Activated B cell treated with CpG ODN at 0.5 μM for 24 hours (primary cell): ENCODE results near the gene FAM83E. TPM values are rescaled to one million over a fixed set of nuclear protein-coding genes. Genes with fewer than 3 reads are reported as not detected.

Source experiments
- ATAC-seq: fragments of 200-7000 bp; cut with Tn5 transposase; one replicate; pipeline ENCODE4 v1.10.0; 2021; ENCODE audit warnings: low read depth, mild to moderate bottlenecking, moderate library complexity
- CTCF ChIA-PET: fragments of 350-600 bp; sonication (Branson Sonifier 250); formaldehyde crosslinking; loops from one replicate; lab custom pipeline; 2021; ENCODE audit warnings: antibody characterized with exemption; lab: Charles Lee
- POLR2A ChIA-PET: fragments of 350-600 bp; sonication (Branson Sonifier 250); formaldehyde crosslinking; loops from one replicate; lab custom pipeline; 2021; ENCODE audit warnings: antibody characterized with exemption; lab: Charles Lee
- DNase-seq: peaks from one replicate; pipeline ENCODE4 v3.0.0; 2022
- H3K27ac Mint-ChIP-seq: one replicate; pipeline ENCODE4 v1.8.0; 2020; ENCODE audit warnings: mixed read lengths
- H3K27me3 Mint-ChIP-seq: one replicate; pipeline ENCODE4 v1.8.0; 2021; ENCODE audit warnings: mixed read lengths
- H3K36me3 Mint-ChIP-seq: one replicate; pipeline ENCODE4 v1.8.0; 2021; ENCODE audit warnings: low read depth, mixed read lengths
- H3K4me1 Mint-ChIP-seq: one replicate; pipeline ENCODE4 v1.8.0; 2021; ENCODE audit warnings: mixed read lengths
- H3K4me3 Mint-ChIP-seq: one replicate; pipeline ENCODE4 v1.8.0; 2020; ENCODE audit warnings: mild to moderate bottlenecking, mixed read lengths
- H3K9me3 Mint-ChIP-seq: one replicate; pipeline ENCODE4 v1.8.0; 2020; ENCODE audit warnings: mixed read lengths
- CTCF ChIP-seq: fragments of 200-600 bp; IDR thresholded peaks from one replicate; pipeline ENCODE4 v1.8.0; 2022; ENCODE audit warnings: antibody characterized with exemption, mild to moderate bottlenecking
- intact Hi-C: fragments of 100-400 bp; cut with micrococcal nuclease; formaldehyde crosslinking; loops from one replicate; pipeline ENCODE4 v1.15.1; 2024
- total RNA-seq: library from RNA; stranded (reverse); gene quantifications from 2 replicates; pipeline ENCODE4 v1.2.3, GENCODE V29; 2022

The FAM83E gene
- total RNA-seq, 1 donor from 2014 or later: 5.6 TPM

GRCh38 chr19:48646722-48647216 is 31.9 kb upstream of the FAM83E start:
- Mint-ChIP-seq H3K27me3 (no peaks in the 10 kb centered on the region), H3K9me3 (no peaks in the 10 kb centered on the region), H3K27ac (peak overlapping the region; percentile 69), H3K36me3 (peaks cover 2% of the 10 kb centered on the region), H3K4me1 (peaks cover 47% of the 10 kb centered on the region), H3K4me3 (peak overlapping the region; percentile 64)
- ATAC-seq (no peak), DNase-seq (no peak)
- no peak for TF ChIP-seq CTCF
- CTCF ChIA-PET: interaction anchor here (1.0 to 2.4 kb wide), 6 partner anchors 28 to 196 kb away, joined by 4 to 15 read pairs (median 10); partner anchors contain the start of genes HSD17B14, RPL18 and SPHK2
- POLR2A ChIA-PET: interaction anchor here (0.6 to 2.7 kb wide), 11 partner anchors 10 to 232 kb away, joined by 3 to 44 read pairs (median 6); partner anchors contain the start of genes DBP, HSD17B14, RPL18 and SPHK2
- intact Hi-C loops: loop anchor here (1.0 to 2.0 kb wide), 10 partner anchors 8 to 346 kb away; partner anchors contain the start of genes GYS1, RPL18, RUVBL2 and SPHK2

GRCh38 chr19:48646001-48646721 is 31.3 kb upstream of the FAM83E start, which contains the start of gene CA11:
TSS of gene CA11 (minus strand) at chr19:48646187. CDS start at chr19:48645632, 555 bp downstream.
- CTCF ChIA-PET: interaction anchor here (1.0 to 2.4 kb wide), 12 partner anchors 9 to 468 kb away, joined by 3 to 15 read pairs (median 5); partner anchors contain the start of genes DBP, HSD17B14, LIN7B and RPL18
- no peak for TF ChIP-seq CTCF
- H3K27ac Mint-ChIP-seq: peak within 1 kb of the TSS; percentile 92
- peak; percentile 91 for DNase-seq
- peak; percentile 90 for ATAC-seq
- peak within 1 kb of the TSS; percentile 93 for H3K4me3 Mint-ChIP-seq
- no peaks in the 10 kb centered on the region for H3K9me3 Mint-ChIP-seq
- POLR2A ChIA-PET: interaction anchor here (0.6 to 2.7 kb wide), 16 partner anchors 9 to 325 kb away, joined by 3 to 44 read pairs (median 4); partner anchors contain the start of genes DBP, FTL, HSD17B14 and RPL18
- H3K36me3 Mint-ChIP-seq: peaks cover 2% of the 10 kb centered on the region
- H3K27me3 Mint-ChIP-seq: no peaks in the 10 kb centered on the region
- H3K4me1 Mint-ChIP-seq: peaks cover 50% of the 10 kb centered on the region
- intact Hi-C loops: loop anchor here (1.0 to 2.0 kb wide), 10 partner anchors 8 to 347 kb away; partner anchors contain the start of genes GYS1, RPL18, RUVBL2 and SPHK2

GRCh38 chr19:48645620-48646000 is 30.7 kb upstream of the FAM83E start:
- H3K9me3 Mint-ChIP-seq: no peaks in the 10 kb centered on the region
- H3K27ac Mint-ChIP-seq: peak overlapping the region; percentile 92
- H3K4me1 Mint-ChIP-seq: peaks cover 51% of the 10 kb centered on the region
- intact Hi-C loops: no loop called here
- TF ChIP-seq CTCF: no peak
- ATAC-seq: no peak
- H3K36me3 Mint-ChIP-seq: peaks cover 2% of the 10 kb centered on the region
- H3K4me3 Mint-ChIP-seq: peak overlapping the region; percentile 93
- no peaks in the 10 kb centered on the region for H3K27me3 Mint-ChIP-seq
- ChIA-PET CTCF (interaction anchor here (1.0 to 2.4 kb wide), 12 partner anchors 8 to 469 kb away, joined by 3 to 15 read pairs (median 5); partner anchors contain the start of genes DBP, HSD17B14, LIN7B and RPL18), POLR2A (interaction anchor here (0.6 to 2.7 kb wide), 19 partner anchors 9 to 1262 kb away, joined by 3 to 44 read pairs (median 4); partner anchors contain the start of genes DBP, FTL, HSD17B14 and PPP1R15A)
- DNase-seq: no peak

GRCh38 chr19:48644839-48645619 is 30.2 kb upstream of the FAM83E start:
- ChIA-PET POLR2A (interaction anchor here (0.5 to 2.7 kb wide), 19 partner anchors 8 to 1821 kb away, joined by 3 to 44 read pairs (median 5); partner anchors contain the start of genes DBP, FTL, HSD17B14 and PPP1R15A), CTCF (interaction anchor here (1.0 to 2.4 kb wide), 10 partner anchors 11 to 469 kb away, joined by 3 to 15 read pairs (median 6); partner anchors contain the start of genes HSD17B14, LIN7B, RPL18 and SPHK2)
- peak; percentile 61 for ATAC-seq
- Mint-ChIP-seq H3K4me3 (peak overlapping the region; percentile 93), H3K9me3 (no peaks in the 10 kb centered on the region), H3K4me1 (peaks cover 52% of the 10 kb centered on the region), H3K27ac (peak overlapping the region; percentile 92), H3K36me3 (peaks cover 2% of the 10 kb centered on the region), H3K27me3 (no peaks in the 10 kb centered on the region)
- intact Hi-C loops: no loop called here
- peak; percentile 52 for DNase-seq
- no peak for TF ChIP-seq CTCF
